Measurements from ENCODE around the gene MLST8. TPM values are rescaled to one million over a fixed set of nuclear protein-coding genes. Genes with fewer than 3 reads are reported as not detected.

The MLST8 gene
- total and polyA plus RNA-seq, 2 donors (not counting 3 experiments of a cell fraction or from before 2014, with no cell fraction given): 36.9 to 129 TPM

DNA sequence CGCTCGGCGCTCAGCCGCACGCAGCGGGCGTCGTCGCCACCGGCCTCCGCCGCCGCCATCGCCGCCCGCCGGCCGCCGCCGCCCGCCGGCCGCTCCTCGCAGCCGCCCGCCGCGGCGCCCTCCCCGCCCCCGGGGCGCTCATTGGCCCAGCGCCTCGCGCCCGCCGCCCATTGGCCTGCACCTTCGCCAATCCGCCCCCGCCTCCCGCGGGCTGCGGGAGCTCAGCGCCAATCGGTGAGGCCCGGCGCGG lies 9.4 kb downstream of the MLST8 start, which contains the start of gene PGP:
Gene PGP, minus strand, starts transcription at position 122 of the 250 bp plus-strand sequence. Its CDS starts 63 bp downstream, at position 59.
- Histone ChIP-seq H3K4me3 (replicated peaks in 1 of 3; ENCODE audit: insufficient read depth in 1 of 3, low read depth in 1 of 3, low read length in 3 of 3) (peak within 1 kb of the TSS; percentile 74 to 89 (median 75)), H3K27ac (ENCODE audit: insufficient read depth, low read depth, low read length) (peak within 1 kb of the TSS; percentile 83), H4K20me1 (replicated peaks; ENCODE audit: control insufficient read depth, extremely low read depth, insufficient read depth, low read length) (no peaks in the 10 kb centered on the region), H3K9me1 (replicated peaks; ENCODE audit: control insufficient read depth, extremely low read depth, insufficient read depth, low read length) (no peaks in the 10 kb centered on the region), H3K79me2 (ENCODE audit: control insufficient read depth, insufficient read depth, low read length) (peaks cover 25% of the 10 kb centered on the region), H3K9me3 (replicated peaks; ENCODE audit: control insufficient read depth, insufficient read depth, low read length) (no peaks in the 10 kb centered on the region), H3K4me1 (ENCODE audit: control insufficient read depth, extremely low read depth, insufficient read depth, low read length) (peaks cover 15% of the 10 kb centered on the region), H3K4me2 (ENCODE audit: insufficient read depth, low read length) (peak within 1 kb of the TSS; percentile 86), H3K36me3 (ENCODE audit: control insufficient read depth in 2 of 2, extremely low read depth in 1 of 2, insufficient read depth in 2 of 2, low read length in 2 of 2) (peaks cover 0 to 3% of the 10 kb centered on the region in 2 experiments), H3K27me3 (ENCODE audit: control insufficient read depth in 2 of 2, insufficient read depth in 2 of 2, low read length in 2 of 2) (no peaks in the 10 kb centered on the region), H3K9ac (replicated peaks; ENCODE audit: extremely low read depth, insufficient read depth, low read length) (peak within 1 kb of the TSS; percentile 87), H2AFZ (ENCODE audit: low read depth, low read length) (peak within 1 kb of the TSS; percentile 63)
- ChIA-PET CTCF (interaction anchor here (1.0 to 1.3 kb wide), 4 partner anchors 10 to 74 kb away, joined by 3 to 7 read pairs (median 4); partner anchors contain the start of genes ECI1 and MLST8), POLR2A (interaction anchor here (2.2 kb wide), 1 partner anchor 60 kb away, joined by 15 read pairs; the partner anchor contains the start of gene TRAF7)
- intact Hi-C loops (cut with micrococcal nuclease): loop anchor here (2.0 kb wide), 1 partner anchor 60 kb away; the partner anchor contains the start of gene TRAF7
- BruUV-seq (replicated peaks): no TSS peak
- no peak for DNase-seq (ENCODE audit: low read depth, low spot score)
- dilution Hi-C loops (cut with MboI; ENCODE audit: extremely low pct_ligation_motif_present, low sequenced_read_pairs): no loop called here
- TF ChIP-seq EZH2 (IDR thresholded peaks at IDR 0.05; ENCODE audit: borderline replicate concordance, low read depth, low read length, severe bottlenecking): peak; percentile 97
- TF ChIP-seq, protein P1, sequence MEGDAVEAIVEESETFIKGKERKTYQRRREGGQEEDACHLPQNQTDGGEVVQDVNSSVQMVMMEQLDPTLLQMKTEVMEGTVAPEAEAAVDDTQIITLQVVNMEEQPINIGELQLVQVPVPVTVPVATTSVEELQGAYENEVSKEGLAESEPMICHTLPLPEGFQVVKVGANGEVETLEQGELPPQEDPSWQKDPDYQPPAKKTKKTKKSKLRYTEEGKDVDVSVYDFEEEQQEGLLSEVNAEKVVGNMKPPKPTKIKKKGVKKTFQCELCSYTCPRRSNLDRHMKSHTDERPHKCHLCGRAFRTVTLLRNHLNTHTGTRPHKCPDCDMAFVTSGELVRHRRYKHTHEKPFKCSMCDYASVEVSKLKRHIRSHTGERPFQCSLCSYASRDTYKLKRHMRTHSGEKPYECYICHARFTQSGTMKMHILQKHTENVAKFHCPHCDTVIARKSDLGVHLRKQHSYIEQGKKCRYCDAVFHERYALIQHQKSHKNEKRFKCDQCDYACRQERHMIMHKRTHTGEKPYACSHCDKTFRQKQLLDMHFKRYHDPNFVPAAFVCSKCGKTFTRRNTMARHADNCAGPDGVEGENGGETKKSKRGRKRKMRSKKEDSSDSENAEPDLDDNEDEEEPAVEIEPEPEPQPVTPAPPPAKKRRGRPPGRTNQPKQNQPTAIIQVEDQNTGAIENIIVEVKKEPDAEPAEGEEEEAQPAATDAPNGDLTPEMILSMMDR (IDR thresholded peaks at IDR 0.05; ENCODE audit: extremely low read depth in 1 of 2, insufficient read depth in 1 of 2, low read depth in 1 of 2, low read length in 2 of 2): no peak
- FAIRE-seq: no peak

DNA sequence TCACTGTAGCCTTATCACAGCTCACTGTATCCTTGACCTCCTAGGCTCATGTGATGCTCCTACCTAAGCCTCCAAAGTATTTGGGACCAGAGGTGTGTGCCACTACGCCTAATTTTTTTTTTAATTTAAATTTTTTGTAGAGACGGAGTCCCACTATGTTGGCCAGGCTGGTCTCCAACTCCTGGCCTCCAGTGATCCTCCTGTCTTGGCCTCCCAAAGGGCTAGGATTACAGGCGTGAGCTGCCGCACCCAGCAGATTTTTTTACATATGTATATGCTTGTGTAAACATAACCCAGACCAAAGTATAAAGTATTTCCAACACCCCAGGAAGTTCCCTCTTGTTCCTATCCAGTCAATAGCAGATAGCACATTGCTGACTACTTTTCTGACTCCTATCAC lies 11.1 kb downstream of the MLST8 start:
- dilution Hi-C loops (cut with MboI; ENCODE audit: extremely low pct_ligation_motif_present, low sequenced_read_pairs): no loop called here
- no TSS peak for BruUV-seq (replicated peaks)
- no peak overlapping the region for H3K4me3 ChIP-seq (replicated peaks in 1 of 3; ENCODE audit: insufficient read depth in 1 of 3, low read depth in 1 of 3, low read length in 3 of 3)
- peaks cover 25% of the 10 kb centered on the region for H3K79me2 ChIP-seq (ENCODE audit: control insufficient read depth, insufficient read depth, low read length)
- FAIRE-seq (peak; percentile 60), DNase-seq (ENCODE audit: low read depth, low spot score) (no peak)
- H3K36me3 ChIP-seq (ENCODE audit: control insufficient read depth in 2 of 2, extremely low read depth in 1 of 2, insufficient read depth in 2 of 2, low read length in 2 of 2): no peaks in the 10 kb centered on the region
- ChIA-PET CTCF (interaction anchor here (1.6 kb wide), 1 partner anchor 35 kb away, joined by 8 read pairs; the partner anchor contains the start of gene ECI1), POLR2A (no interaction called here)
- H3K9me3 ChIP-seq (replicated peaks; ENCODE audit: control insufficient read depth, insufficient read depth, low read length): no peaks in the 10 kb centered on the region
- H3K9me1 ChIP-seq (replicated peaks; ENCODE audit: control insufficient read depth, extremely low read depth, insufficient read depth, low read length): no peaks in the 10 kb centered on the region
- intact Hi-C loops (cut with micrococcal nuclease): no loop called here
- no peak overlapping the region for H3K27ac ChIP-seq (ENCODE audit: insufficient read depth, low read depth, low read length)
- no peak overlapping the region for H3K9ac ChIP-seq (replicated peaks; ENCODE audit: extremely low read depth, insufficient read depth, low read length)
- H4K20me1 ChIP-seq (replicated peaks; ENCODE audit: control insufficient read depth, extremely low read depth, insufficient read depth, low read length): no peaks in the 10 kb centered on the region
- no peaks in the 10 kb centered on the region for H3K27me3 ChIP-seq (ENCODE audit: control insufficient read depth in 2 of 2, insufficient read depth in 2 of 2, low read length in 2 of 2)
- TF ChIP-seq GATA2 (IDR thresholded peaks at IDR 0.05; ENCODE audit: insufficient read depth, insufficient read length, low read depth, low read length) (no peak), MYC (IDR thresholded peaks at IDR 0.05; ENCODE audit: low read depth, low read length) (no peak)
- H3K4me2 ChIP-seq (ENCODE audit: insufficient read depth, low read length): no peak overlapping the region
- H2AFZ ChIP-seq (ENCODE audit: low read depth, low read length): no peak overlapping the region
- H3K4me1 ChIP-seq (ENCODE audit: control insufficient read depth, extremely low read depth, insufficient read depth, low read length): peaks cover 15% of the 10 kb centered on the region

Measured in endothelial cell of umbilical vein (primary cell).